SW 1271 (cell line): ENCODE measurements around the gene NOX4.
A peak's percentile ranks its signal among the peaks of the same experiment; 100 is the strongest.

Experiments used
- DNase-seq, 2 experiments: peaks; one replicate each; lab custom pipeline; 2025; lab: John Stamatoyannopoulos, UW

Gene NOX4

GRCh38 chr11:89490981-89491690 is at the start of gene NOX4:
NOX4 (minus strand) TSS chr11:89491375; CDS start chr11:89491246, 129 bp downstream.
- DNase-seq = no peak

- DNase-seq = no peak
Measured at GRCh38 chr11:89540826-89541225, 49.7 kb upstream of the NOX4 start.

GRCh38 chr11:89537936-89538335 is 46.8 kb upstream of the NOX4 start:
- DNase-seq = no peak

GRCh38 chr11:89536926-89537325 is 45.8 kb upstream of the NOX4 start:
- no peak for DNase-seq

- DNase-seq = no peak
Measured at GRCh38 chr11:89535221-89535620, 44.0 kb upstream of the NOX4 start.

- no peak for DNase-seq
Measured at GRCh38 chr11:89529626-89530380, 38.6 kb upstream of the NOX4 start.

GRCh38 chr11:89521792-89522191 is 30.6 kb upstream of the NOX4 start:
- DNase-seq = no peak

- no peak for DNase-seq
Measured at GRCh38 chr11:89521294-89521693, 30.1 kb upstream of the NOX4 start.

GRCh38 chr11:89516496-89516895 is 25.3 kb upstream of the NOX4 start:
- DNase-seq = no peak

- no peak for DNase-seq
Measured at GRCh38 chr11:89508544-89508943, 17.4 kb upstream of the NOX4 start.

GRCh38 chr11:89504270-89504669 is 13.1 kb upstream of the NOX4 start:
- no peak for DNase-seq

GRCh38 chr11:89503422-89503821 is 12.2 kb upstream of the NOX4 start:
- DNase-seq = no peak

GRCh38 chr11:89502301-89502700 is 11.1 kb upstream of the NOX4 start:
- no peak for DNase-seq

GRCh38 chr11:89500336-89500735 is 9.2 kb upstream of the NOX4 start:
- DNase-seq = no peak

GRCh38 chr11:89498845-89499448 is 7.8 kb upstream of the NOX4 start:
- DNase-seq = no peak

GRCh38 chr11:89495951-89496350 is 4.8 kb upstream of the NOX4 start:
- DNase-seq = peak in 1 of 2 experiments; percentile 41

GRCh38 chr11:89493431-89493830 is 2.3 kb upstream of the NOX4 start:
- DNase-seq = no peak

GRCh38 chr11:89490602-89490980 is 584 bp downstream of the NOX4 start:
- no peak for DNase-seq

- no peak for DNase-seq
Measured at GRCh38 chr11:89489930-89490329, 1.2 kb downstream of the NOX4 start.

- DNase-seq = peak in 1 of 2 experiments; percentile 9
Measured at GRCh38 chr11:89487016-89487415, 4.2 kb downstream of the NOX4 start.

- DNase-seq = no peak
Measured at GRCh38 chr11:89484896-89485295, 6.3 kb downstream of the NOX4 start.

- DNase-seq = no peak
Measured at GRCh38 chr11:89477175-89477574, 14.0 kb downstream of the NOX4 start.

GRCh38 chr11:89463266-89463780 is 27.9 kb downstream of the NOX4 start:
- no peak for DNase-seq
